Lower leg skin (tissue), 3 donors: ENCODE data around the gene MIER2.

Experiments
- POLR2A ChIP-seq, 2 donors: fragments of 450-650 bp; IDR thresholded peaks; one replicate each; pipeline ENCODE4 v1.6.1; 2016 to 2017; ENCODE audit warnings: antibody characterized with exemption in 2 of 2, mild to moderate bottlenecking in 1 of 2, moderate library complexity in 1 of 2
- TF ChIP-seq, protein P1 (sequence below), 3 donors: fragments of 450-650 bp; IDR thresholded peaks; one replicate each; pipeline ENCODE4 v1.5.1; 2016; ENCODE audit warnings: antibody characterized with exemption in 3 of 3, mild to moderate bottlenecking in 3 of 3, moderate library complexity in 2 of 3

DNA sequence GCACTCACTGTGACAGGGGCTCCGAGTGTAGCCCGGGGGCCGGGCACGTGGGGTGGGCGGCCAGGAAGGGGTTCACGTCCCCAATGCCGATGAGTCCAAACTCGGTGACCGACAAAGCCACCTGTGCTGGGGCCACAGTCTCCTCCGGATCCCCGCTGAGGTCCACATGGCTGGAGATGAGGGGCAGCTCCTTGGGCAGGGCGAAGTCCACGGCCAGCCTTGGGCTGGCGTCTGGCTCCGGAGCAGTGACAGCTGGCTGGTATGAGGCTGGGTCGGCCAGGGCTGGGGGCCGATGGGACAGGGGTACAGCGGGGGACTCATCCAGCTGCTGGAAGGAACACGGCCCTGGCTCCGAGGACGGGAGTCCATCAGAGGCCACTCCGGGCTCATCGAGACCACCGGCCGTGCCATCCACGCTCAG, 37.5 kb downstream of the MIER2 start:
- TF ChIP-seq POLR2A (IDR thresholded peaks at IDR 0.05): no peak
- TF ChIP-seq, protein P1, sequence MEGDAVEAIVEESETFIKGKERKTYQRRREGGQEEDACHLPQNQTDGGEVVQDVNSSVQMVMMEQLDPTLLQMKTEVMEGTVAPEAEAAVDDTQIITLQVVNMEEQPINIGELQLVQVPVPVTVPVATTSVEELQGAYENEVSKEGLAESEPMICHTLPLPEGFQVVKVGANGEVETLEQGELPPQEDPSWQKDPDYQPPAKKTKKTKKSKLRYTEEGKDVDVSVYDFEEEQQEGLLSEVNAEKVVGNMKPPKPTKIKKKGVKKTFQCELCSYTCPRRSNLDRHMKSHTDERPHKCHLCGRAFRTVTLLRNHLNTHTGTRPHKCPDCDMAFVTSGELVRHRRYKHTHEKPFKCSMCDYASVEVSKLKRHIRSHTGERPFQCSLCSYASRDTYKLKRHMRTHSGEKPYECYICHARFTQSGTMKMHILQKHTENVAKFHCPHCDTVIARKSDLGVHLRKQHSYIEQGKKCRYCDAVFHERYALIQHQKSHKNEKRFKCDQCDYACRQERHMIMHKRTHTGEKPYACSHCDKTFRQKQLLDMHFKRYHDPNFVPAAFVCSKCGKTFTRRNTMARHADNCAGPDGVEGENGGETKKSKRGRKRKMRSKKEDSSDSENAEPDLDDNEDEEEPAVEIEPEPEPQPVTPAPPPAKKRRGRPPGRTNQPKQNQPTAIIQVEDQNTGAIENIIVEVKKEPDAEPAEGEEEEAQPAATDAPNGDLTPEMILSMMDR (IDR thresholded peaks at IDR 0.05): no peak
